SU-DHL-6 (cell line): ENCODE results near the gene SLC25A47.

Source experiments
- H2AFZ ChIP-seq: fragments of 200-600 bp; sonication (generic); 2 replicates; pipeline ENCODE4 v1.6.1; 2014; ENCODE audit warnings: low read depth, mild to moderate bottlenecking, moderate library complexity, mixed read lengths, antibody characterized with exemption, low read length; ENCODE audit not compliant: severe bottlenecking
- H3F3A ChIP-seq: fragments of 200-600 bp; shearing (Covaris generic); 2 replicates; pipeline ENCODE4 v1.6.0; 2016; ENCODE audit warnings: antibody characterized with exemption, mild to moderate bottlenecking; ENCODE audit not compliant: insufficient read depth
- H3K27ac ChIP-seq: fragments of 200-600 bp; sonication (generic); 2 replicates; pipeline ENCODE4 v1.5.1; 2016; ENCODE audit warnings: low read depth, mild to moderate bottlenecking, low read length, moderate library complexity, mixed read lengths
- H3K27me3 ChIP-seq: fragments of 200-600 bp; sonication (generic), shearing (Covaris generic); 2 replicates; pipeline ENCODE4 v1.6.0; 2014; ENCODE audit warnings: mild to moderate bottlenecking, low read length
- H3K36me3 ChIP-seq: fragments of 200-600 bp; sonication (generic); 2 replicates; pipeline ENCODE4 v1.6.1; 2014; ENCODE audit warnings: mild to moderate bottlenecking, low read length, mixed read lengths
- H3K4me2 ChIP-seq: fragments of 300-600, 200-600 bp; shearing (Covaris generic), sonication (generic); 2 replicates; pipeline ENCODE4 v1.6.0; 2014; ENCODE audit warnings: low read length, low read depth, mild to moderate bottlenecking; ENCODE audit not compliant: poor library complexity, severe bottlenecking
- H3K4me3 ChIP-seq: fragments of 200-600 bp; sonication (generic); 2 replicates; pipeline ENCODE4 v1.5.1; 2014; ENCODE audit warnings: antibody characterized with exemption, low read length, mild to moderate bottlenecking, mixed read lengths; ENCODE audit not compliant: insufficient read depth, poor library complexity, severe bottlenecking
- H3K79me2 ChIP-seq: fragments of 200-600 bp; sonication (generic); 2 replicates; pipeline ENCODE4 v1.6.1; 2014; ENCODE audit warnings: mild to moderate bottlenecking, low read length, moderate library complexity; ENCODE audit not compliant: insufficient read depth
- H3K9ac ChIP-seq: fragments of 200-600 bp; sonication (generic); 2 replicates; pipeline ENCODE4 v1.7.0; 2014; ENCODE audit warnings: mild to moderate bottlenecking, low read length
- H3K9me2 ChIP-seq: fragments of 200-600 bp; sonication (generic); replicated peaks from 2 replicates; pipeline ENCODE4 v1.6.1; 2014; ENCODE audit warnings: low read length; ENCODE audit not compliant: insufficient read depth
- H3K9me3 ChIP-seq: fragments of 200-600 bp; sonication (generic); 2 replicates; pipeline ENCODE4 v1.6.1; 2014; ENCODE audit warnings: low read length, mixed read lengths; ENCODE audit not compliant: insufficient read depth
- H4K20me1 ChIP-seq: fragments of 200-600 bp; sonication (generic); 2 replicates; pipeline ENCODE4 v1.6.1; 2014; ENCODE audit warnings: low read depth, mild to moderate bottlenecking, antibody characterized with exemption, low read length, moderate library complexity, mixed read lengths
- CTCF ChIP-seq: fragments of 200-600 bp; sonication (generic); IDR thresholded peaks from one replicate; pipeline ENCODE4 v1.5.1; 2017; ENCODE audit warnings: antibody characterized with exemption, mild to moderate bottlenecking, low read length, moderate library complexity; ENCODE audit not compliant: insufficient read depth, poor library complexity, severe bottlenecking
- EZH2phosphoT487 ChIP-seq: fragments of 200-600 bp; sonication (generic), shearing (Covaris generic); conservative IDR thresholded peaks from 2 replicates; pipeline ENCODE4 v1.6.1; 2018; ENCODE audit warnings: mild to moderate bottlenecking, antibody characterized with exemption, low read length, moderate library complexity, mixed read lengths

Gene SLC25A47

GRCh38 chr14:100292301-100292775 is 30.8 kb upstream of the SLC25A47 start:
- no peaks in the 10 kb centered on the region for H3K9me3 ChIP-seq
- H3K4me3 ChIP-seq: no peak overlapping the region
- no peaks in the 10 kb centered on the region for H3F3A ChIP-seq
- no peaks in the 10 kb centered on the region for H3K79me2 ChIP-seq
- no peaks in the 10 kb centered on the region for H3K36me3 ChIP-seq
- H3K9ac ChIP-seq: no peak overlapping the region
- no peaks in the 10 kb centered on the region for H3K27me3 ChIP-seq
- no peaks in the 10 kb centered on the region for H3K9me2 ChIP-seq
- TF ChIP-seq CTCF (no peak), EZH2phosphoT487 (no peak)
- no peak overlapping the region for H2AFZ ChIP-seq
- H4K20me1 ChIP-seq: no peaks in the 10 kb centered on the region
- no peak overlapping the region for H3K27ac ChIP-seq
- no peak overlapping the region for H3K4me2 ChIP-seq

DNA sequence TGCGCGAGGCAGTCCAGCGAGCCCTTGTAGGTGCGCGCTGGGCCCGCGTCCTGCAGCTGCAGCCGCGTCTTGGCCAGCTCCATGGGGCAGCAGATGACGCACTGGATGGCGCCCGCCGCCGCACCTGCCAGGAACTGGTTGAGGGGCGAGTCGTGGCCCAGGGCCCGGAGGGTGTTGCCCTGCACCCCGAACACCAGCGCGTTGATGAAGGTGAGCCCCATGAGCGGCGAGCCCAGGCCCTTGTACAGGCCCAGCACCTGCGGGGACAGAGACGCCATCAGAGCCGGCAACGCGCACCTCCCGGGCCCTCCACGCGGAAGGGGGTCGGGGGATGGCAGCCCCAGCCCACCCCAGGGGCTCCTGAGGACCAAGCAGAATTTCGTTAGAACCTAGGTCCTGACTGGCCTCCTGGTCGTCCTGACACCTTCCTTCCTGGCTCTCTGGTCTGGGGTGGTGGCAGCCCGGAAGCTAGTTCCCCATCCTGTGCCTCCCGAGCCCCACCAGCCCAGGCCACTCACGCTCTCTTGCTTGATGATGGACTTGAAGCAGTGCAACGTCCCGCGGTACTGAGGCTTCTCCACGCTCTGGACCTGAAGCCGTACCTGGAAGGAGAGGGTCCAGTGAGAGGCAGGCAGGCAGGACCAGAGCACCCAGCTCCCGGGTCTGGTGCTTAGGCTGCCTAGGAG is 30.2 kb upstream of the SLC25A47 start:
- no peaks in the 10 kb centered on the region for H3K36me3 ChIP-seq
- H3K27ac ChIP-seq: no peak overlapping the region
- H3K4me2 ChIP-seq: no peak overlapping the region
- no peaks in the 10 kb centered on the region for H3F3A ChIP-seq
- H4K20me1 ChIP-seq: no peaks in the 10 kb centered on the region; the same call in 1 of the 2 replicates
- no peaks in the 10 kb centered on the region for H3K27me3 ChIP-seq
- H3K79me2 ChIP-seq: no peaks in the 10 kb centered on the region
- TF ChIP-seq EZH2phosphoT487 (no peak), CTCF (no peak)
- H3K9ac ChIP-seq: no peak overlapping the region
- no peak overlapping the region for H2AFZ ChIP-seq
- no peaks in the 10 kb centered on the region for H3K9me3 ChIP-seq
- no peak overlapping the region for H3K4me3 ChIP-seq
- H3K9me2 ChIP-seq: no peaks in the 10 kb centered on the region

GRCh38 chr14:100293497-100294212 is 29.5 kb upstream of the SLC25A47 start:
- no peaks in the 10 kb centered on the region for H3F3A ChIP-seq
- no peak overlapping the region for H3K4me3 ChIP-seq
- H3K4me2 ChIP-seq: no peak overlapping the region
- H4K20me1 ChIP-seq: no peaks in the 10 kb centered on the region; the same call in 1 of the 2 replicates
- no peak overlapping the region for H3K9ac ChIP-seq
- no peak overlapping the region for H2AFZ ChIP-seq
- no peaks in the 10 kb centered on the region for H3K27me3 ChIP-seq
- H3K79me2 ChIP-seq: no peaks in the 10 kb centered on the region
- no peak overlapping the region for H3K27ac ChIP-seq
- no peaks in the 10 kb centered on the region for H3K9me2 ChIP-seq
- TF ChIP-seq CTCF (no peak), EZH2phosphoT487 (no peak)
- no peaks in the 10 kb centered on the region for H3K36me3 ChIP-seq
- no peaks in the 10 kb centered on the region for H3K9me3 ChIP-seq
